ENCODE measurements around the gene STEAP2.

- TF ChIP-seq CTCF (conservative IDR thresholded peaks at IDR 0.05), result no peak
- TF ChIP-seq EZH2 (IDR thresholded peaks at IDR 0.05; ENCODE audit: low read depth), result no peak
Measured at GRCh38 chr7:90188281-90188680, 23.3 kb upstream of the STEAP2 start.

All from PC-9 (cell line).